Measurements from ENCODE around the gene SLC25A33.

The SLC25A33 gene

GRCh38 chr1:9594471-9595155 lies 55.3 kb downstream of the SLC25A33 start:
- H3K9me3 ChIP-seq (ENCODE audit: control insufficient read depth, insufficient read depth, low read depth, low read length) = no peaks in the 10 kb centered on the region
- H3K36me3 ChIP-seq (ENCODE audit: control insufficient read depth in 2 of 2, insufficient read depth in 1 of 2, low read length in 2 of 2) = peaks cover 9 to 63% of the 10 kb centered on the region in 2 experiments; a peak in 2 of 3 replicates
- TF ChIP-seq ZNF391 (tag by site-specific recombination; IDR thresholded peaks at IDR 0.05; ENCODE audit: borderline replicate concordance, low read depth) (0 out of 2 replicates have a peak, but pooled peaks have one; percentile 17), KLF1 (tag by site-specific recombination; IDR thresholded peaks at IDR 0.05) (no peak)
- POLR2A ChIA-PET = no interaction called here
- no peak overlapping the region for H3K27ac ChIP-seq (ENCODE audit: extremely low read depth, low read depth, low read length)
- CTCF ChIA-PET = interaction anchor here (0.6 to 0.7 kb wide), 2 partner anchors 13 to 79 kb away, joined by 3 read pairs; no protein-coding TSS in a partner anchor
- H3K4me3 ChIP-seq (ENCODE audit: low read depth, low read length) = no peak overlapping the region
- peaks cover 12% of the 10 kb centered on the region for H3K4me1 ChIP-seq (ENCODE audit: control insufficient read depth, insufficient read depth, low read length)

GRCh38 chr1:9595156-9595967 lies 56.1 kb downstream of the SLC25A33 start:
- Histone ChIP-seq H3K9me3 (ENCODE audit: control insufficient read depth, insufficient read depth, low read depth, low read length) (no peaks in the 10 kb centered on the region), H3K27ac (ENCODE audit: extremely low read depth, low read depth, low read length) (no peak overlapping the region), H3K4me3 (ENCODE audit: low read depth, low read length) (no peak overlapping the region), H3K4me1 (ENCODE audit: control insufficient read depth, insufficient read depth, low read length) (peaks cover 8% of the 10 kb centered on the region), H3K36me3 (ENCODE audit: control insufficient read depth in 2 of 2, insufficient read depth in 1 of 2, low read length in 2 of 2) (peaks cover 9 to 67% of the 10 kb centered on the region in 2 experiments; a peak in 2 of 3 replicates)
- TF ChIP-seq ZNF561 (tag by site-specific recombination; IDR thresholded peaks at IDR 0.05; ENCODE audit: borderline replicate concordance) = peak; percentile 79
- TF ChIP-seq ZNF623 (tag by site-specific recombination; IDR thresholded peaks at IDR 0.05) = no peak
- TF ChIP-seq, protein P1, sequence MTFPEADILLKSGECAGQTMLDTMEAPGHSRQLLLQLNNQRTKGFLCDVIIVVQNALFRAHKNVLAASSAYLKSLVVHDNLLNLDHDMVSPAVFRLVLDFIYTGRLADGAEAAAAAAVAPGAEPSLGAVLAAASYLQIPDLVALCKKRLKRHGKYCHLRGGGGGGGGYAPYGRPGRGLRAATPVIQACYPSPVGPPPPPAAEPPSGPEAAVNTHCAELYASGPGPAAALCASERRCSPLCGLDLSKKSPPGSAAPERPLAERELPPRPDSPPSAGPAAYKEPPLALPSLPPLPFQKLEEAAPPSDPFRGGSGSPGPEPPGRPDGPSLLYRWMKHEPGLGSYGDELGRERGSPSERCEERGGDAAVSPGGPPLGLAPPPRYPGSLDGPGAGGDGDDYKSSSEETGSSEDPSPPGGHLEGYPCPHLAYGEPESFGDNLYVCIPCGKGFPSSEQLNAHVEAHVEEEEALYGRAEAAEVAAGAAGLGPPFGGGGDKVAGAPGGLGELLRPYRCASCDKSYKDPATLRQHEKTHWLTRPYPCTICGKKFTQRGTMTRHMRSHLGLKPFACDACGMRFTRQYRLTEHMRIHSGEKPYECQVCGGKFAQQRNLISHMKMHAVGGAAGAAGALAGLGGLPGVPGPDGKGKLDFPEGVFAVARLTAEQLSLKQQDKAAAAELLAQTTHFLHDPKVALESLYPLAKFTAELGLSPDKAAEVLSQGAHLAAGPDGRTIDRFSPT (tag by site-specific recombination; IDR thresholded peaks at IDR 0.05) = no peak
- no peak for TF ChIP-seq ZNF416 (tag by site-specific recombination; IDR thresholded peaks at IDR 0.05)
- TF ChIP-seq ZIC2 (tag by site-specific recombination; IDR thresholded peaks at IDR 0.05) = peak; percentile 35; the same call in 1 of the 2 replicates
- ChIA-PET CTCF (interaction anchor here (0.6 kb wide), 1 partner anchor 79 kb away, joined by 3 read pairs; no protein-coding TSS in a partner anchor), POLR2A (no interaction called here)

DNA sequence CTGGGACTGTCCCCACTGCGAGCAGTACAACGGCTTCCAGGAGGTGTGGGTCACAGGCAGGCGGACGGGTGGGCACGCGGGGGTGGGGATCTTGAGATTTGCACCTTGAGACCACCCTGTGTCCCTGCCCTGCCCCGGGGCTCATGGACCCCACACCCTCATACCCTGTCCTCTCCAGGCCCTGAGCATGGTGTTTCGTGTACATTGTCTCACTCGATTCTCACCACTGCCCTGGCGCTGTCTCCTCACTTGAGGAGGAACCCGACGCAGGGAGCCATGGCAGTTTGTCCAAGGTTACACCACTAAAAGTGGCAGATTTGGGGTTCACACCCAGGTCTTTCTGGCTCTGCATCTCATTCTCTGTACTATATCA lies 56.7 kb downstream of the SLC25A33 start:
- Histone ChIP-seq H3K27ac (ENCODE audit: extremely low read depth, low read depth, low read length) (no peak overlapping the region), H3K36me3 (ENCODE audit: control insufficient read depth in 2 of 2, insufficient read depth in 1 of 2, low read length in 2 of 2) (peaks cover 15 to 67% of the 10 kb centered on the region in 2 experiments; a peak in 2 of 3 replicates), H3K4me3 (ENCODE audit: low read depth, low read length) (no peak overlapping the region), H3K4me1 (ENCODE audit: control insufficient read depth, insufficient read depth, low read length) (peaks cover 8% of the 10 kb centered on the region), H3K9me3 (ENCODE audit: control insufficient read depth, insufficient read depth, low read depth, low read length) (no peaks in the 10 kb centered on the region)
- ChIA-PET CTCF (no interaction called here), POLR2A (interaction anchor here (0.7 kb wide), 1 partner anchor 25 kb away, joined by 5 read pairs; no protein-coding TSS in a partner anchor)
- TF ChIP-seq ZNF521 (tag by site-specific recombination; IDR thresholded peaks at IDR 0.05) (no peak), ZNF629 (tag by site-specific recombination; IDR thresholded peaks at IDR 0.05) (no peak), ZBTB20 (tag by site-specific recombination; IDR thresholded peaks at IDR 0.05) (no peak)

GRCh38 chr1:9596415-9597123 lies 57.3 kb downstream of the SLC25A33 start:
- ChIA-PET POLR2A (interaction anchor here (0.7 kb wide), 1 partner anchor 24 kb away, joined by 5 read pairs; no protein-coding TSS in a partner anchor), CTCF (no interaction called here)
- H3K9me3 ChIP-seq (ENCODE audit: control insufficient read depth, insufficient read depth, low read depth, low read length) = no peaks in the 10 kb centered on the region
- H3K4me1 ChIP-seq (ENCODE audit: control insufficient read depth, insufficient read depth, low read length) = peaks cover 8% of the 10 kb centered on the region
- no peak overlapping the region for H3K4me3 ChIP-seq (ENCODE audit: low read depth, low read length)
- TF ChIP-seq ZNF501 (tag by site-specific recombination; IDR thresholded peaks at IDR 0.05) = no peak
- TF ChIP-seq MZF1 (tag by site-specific recombination; IDR thresholded peaks at IDR 0.05; ENCODE audit: borderline replicate concordance) = no peak
- TF ChIP-seq ZNF146 (tag by site-specific recombination; IDR thresholded peaks at IDR 0.05) = no peak
- no peak for TF ChIP-seq ZNF791 (tag by site-specific recombination; IDR thresholded peaks at IDR 0.05)
- TF ChIP-seq ZXDB (tag by site-specific recombination; IDR thresholded peaks at IDR 0.05) = no peak
- no peak for TF ChIP-seq ZNF2 (tag by site-specific recombination; IDR thresholded peaks at IDR 0.05)
- TF ChIP-seq GLIS1 (tag by site-specific recombination; IDR thresholded peaks at IDR 0.05) = no peak
- TF ChIP-seq ZFP41 (tag by site-specific recombination; IDR thresholded peaks at IDR 0.05; ENCODE audit: borderline replicate concordance) = no peak
- TF ChIP-seq ZNF184 (tag by site-specific recombination; IDR thresholded peaks at IDR 0.05) = no peak
- TF ChIP-seq ZBTB17 (tag by site-specific recombination; IDR thresholded peaks at IDR 0.05) = no peak
- H3K27ac ChIP-seq (ENCODE audit: extremely low read depth, low read depth, low read length) = no peak overlapping the region
- peaks cover 15 to 68% of the 10 kb centered on the region in 2 experiments; a peak in 2 of 3 replicates for H3K36me3 ChIP-seq (ENCODE audit: control insufficient read depth in 2 of 2, insufficient read depth in 1 of 2, low read length in 2 of 2)

Measured in HEK293 (cell line).